AG04449 (cell line): ENCODE measurements around the gene RBM23.

Experiments
- CTCF ChIA-PET: fragments of 350-600 bp; formaldehyde crosslinking; extraction: SDS; loops from one replicate; lab custom pipeline; 2021; ENCODE audit warnings: antibody characterized with exemption; lab: Yijun Ruan, JAX
- POLR2A ChIA-PET: fragments of 400-600, 350-600 bp; formaldehyde crosslinking; extraction: SDS; loops from one replicate; lab custom pipeline; 2020; ENCODE audit warnings: antibody characterized with exemption, inconsistent platforms; lab: Yijun Ruan, JAX
- DNase-seq: peaks from one replicate; pipeline ENCODE4 v3.0.0-alpha.2; 2010; ENCODE audit warnings: low read depth, low spot score
- H3K4me3 ChIP-seq: 2 replicates; pipeline ENCODE4 v1.5.1; 2011; ENCODE audit warnings: low read depth, mild to moderate bottlenecking, control low read depth, low read length
- CTCF ChIP-seq: IDR thresholded peaks from one replicate; pipeline ENCODE4 v1.5.1; 2011; ENCODE audit warnings: mild to moderate bottlenecking, moderate library complexity, low read length, control low read depth, inconsistent platforms; ENCODE audit not compliant: insufficient read depth; ENCODE audit errors: missing control alignments

The RBM23 gene

GRCh38 chr14:22884076-22884737 lies 34.7 kb downstream of the RBM23 start:
- no peak for DNase-seq
- ChIA-PET CTCF (interaction anchor here (0.9 to 11.5 kb wide), 6 partner anchors 11 to 327 kb away, joined by 3 to 189 read pairs (median 12); partner anchors contain the start of gene LRP10), POLR2A (interaction anchor here (0.6 kb wide), 1 partner anchor 243 kb away, joined by 3 read pairs; no protein-coding TSS in a partner anchor)
- TF ChIP-seq CTCF: no peak
- H3K4me3 ChIP-seq: no peak overlapping the region

DNA sequence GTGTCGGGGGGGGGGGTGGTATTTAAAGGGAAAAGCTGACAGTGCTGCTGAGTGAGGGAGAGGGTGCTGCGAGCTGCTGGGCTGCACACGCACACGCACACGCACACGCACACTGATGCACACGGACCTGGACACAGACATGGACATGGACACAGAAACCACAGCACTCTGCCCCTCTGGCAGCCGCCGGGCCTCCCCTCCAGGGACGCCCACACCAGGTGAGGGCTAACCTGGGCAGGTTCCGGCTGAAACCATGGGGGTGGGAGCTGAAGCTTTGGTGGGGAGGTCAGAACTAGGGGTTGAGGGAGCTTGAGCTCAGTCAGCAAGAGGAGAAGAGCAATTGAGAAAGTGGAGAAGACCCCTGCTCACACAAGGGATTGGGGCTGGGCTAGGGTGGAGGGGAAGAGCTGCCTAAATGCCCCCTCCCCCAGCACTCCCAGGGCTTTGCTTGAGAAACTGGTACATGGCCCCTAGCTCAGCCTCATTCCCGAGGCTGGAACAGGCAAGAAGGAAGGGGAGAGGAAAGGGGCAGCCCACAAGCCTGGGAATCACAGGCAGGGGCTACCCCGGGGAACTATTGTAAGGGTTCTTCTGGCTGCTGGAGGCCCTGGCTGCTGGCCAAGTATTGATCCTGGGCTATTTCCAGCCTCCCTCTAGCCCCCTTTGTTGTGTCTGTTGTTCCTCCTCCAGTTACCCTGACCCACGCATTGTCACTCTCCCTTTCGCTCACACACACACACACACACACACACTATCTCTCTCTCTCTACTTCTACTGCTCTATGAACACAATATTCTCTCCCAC lies 35.6 kb downstream of the RBM23 start, which contains the start of gene REM2:
TSS of gene REM2 (plus strand) at position 50 of the 804 bp plus-strand sequence. CDS start at position 116, 66 bp downstream.
- CTCF ChIA-PET: interaction anchor here (0.8 to 11.5 kb wide), 8 partner anchors 10 to 326 kb away, joined by 3 to 189 read pairs (median 8); partner anchors contain the start of gene LRP10
- POLR2A ChIA-PET: interaction anchor here (0.5 to 1.4 kb wide), 4 partner anchors 12 to 243 kb away, joined by 3 to 4 read pairs (median 4); partner anchors contain the start of genes LRP10 and RBM23
- DNase-seq: no peak
- no peak for TF ChIP-seq CTCF
- no peak within 1 kb of the TSS for H3K4me3 ChIP-seq

DNA sequence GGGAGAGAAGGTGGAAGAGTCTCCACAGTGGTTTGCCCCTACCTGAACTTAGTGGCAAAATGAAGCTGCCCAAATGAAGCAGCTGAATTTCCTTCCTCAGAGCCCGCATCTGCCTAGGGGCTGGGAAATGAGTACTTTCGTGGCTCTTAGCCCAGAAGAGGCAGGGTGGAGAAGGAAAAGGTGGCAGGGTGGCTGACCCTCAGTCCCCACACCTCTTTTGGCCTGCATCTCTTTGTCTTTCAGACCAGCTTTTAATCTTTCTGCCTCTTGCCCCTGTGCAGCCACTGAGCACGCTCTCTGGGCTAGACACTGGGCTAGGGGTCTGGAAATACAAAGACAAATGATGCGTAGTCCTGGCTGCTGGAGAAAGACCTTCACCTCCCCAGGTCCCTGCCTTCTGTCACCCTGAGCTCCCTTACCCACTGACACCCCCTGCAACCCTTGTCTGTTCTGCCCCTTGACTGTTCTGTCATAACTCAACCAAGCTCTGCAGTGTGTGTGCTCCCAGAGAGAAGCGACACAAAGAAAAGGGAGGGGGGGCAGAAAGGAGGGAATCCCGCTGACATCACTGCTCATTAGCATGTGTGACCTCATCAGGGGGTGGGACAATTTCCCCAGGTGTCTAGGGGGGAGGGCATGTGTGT lies 36.3 kb downstream of the RBM23 start:
- ChIA-PET POLR2A (interaction anchor here (0.5 to 1.6 kb wide), 8 partner anchors 9 to 233 kb away, joined by 3 to 6 read pairs (median 4); partner anchors contain the start of genes LRP10 and RBM23), CTCF (interaction anchor here (0.8 to 11.5 kb wide), 8 partner anchors 8 to 326 kb away, joined by 3 to 189 read pairs (median 6); partner anchors contain the start of gene LRP10)
- TF ChIP-seq CTCF: no peak
- no peak for DNase-seq
- no peak overlapping the region for H3K4me3 ChIP-seq

GRCh38 chr14:22882064-22882463 lies 36.9 kb downstream of the RBM23 start:
- POLR2A ChIA-PET: interaction anchor here (0.6 to 1.6 kb wide), 8 partner anchors 9 to 63 kb away, joined by 3 to 8 read pairs (median 4); partner anchors contain the start of genes LRP10 and RBM23

More at GRCh38 chr14:22882064-22882463, 36.9 kb downstream of the RBM23 start:
- CTCF ChIA-PET: interaction anchor here (1.4 to 11.5 kb wide), 7 partner anchors 8 to 325 kb away, joined by 4 to 189 read pairs (median 7); partner anchors contain the start of gene LRP10
- no peak for TF ChIP-seq CTCF
- no peak for DNase-seq
- no peak overlapping the region for H3K4me3 ChIP-seq
